WTC11 (cell line): Measurements from ENCODE around the gene MAX. TPM values are rescaled to one million over a fixed set of nuclear protein-coding genes. Genes with fewer than 3 reads are reported as not detected.

Experiments used
- ATAC-seq: fragments of 200-7000 bp; cut with Tn5 transposase; 2 replicates; pipeline ENCODE4 v1.10.0; 2021; ENCODE audit warnings: mild to moderate bottlenecking, moderate library complexity
- CTCF ChIA-PET: fragments of 300-600 bp; sonication (Branson Sonifier 250); formaldehyde crosslinking; loops from one replicate; lab custom pipeline; 2021; ENCODE audit warnings: antibody characterized with exemption; lab: Charles Lee
- POLR2A ChIA-PET: fragments of 350-600 bp; sonication (Branson Sonifier 250); formaldehyde crosslinking; loops from one replicate; lab custom pipeline; 2021; ENCODE audit warnings: antibody characterized with exemption; lab: Charles Lee
- DNase-seq: peaks from one replicate; pipeline ENCODE4 v3.0.0; 2021; ENCODE audit warnings: low spot score
- H3K27ac Mint-ChIP-seq: 2 replicates; pipeline ENCODE4 v1.8.0; 2021; ENCODE audit warnings: mixed read lengths
- H3K27me3 Mint-ChIP-seq: 2 replicates; pipeline ENCODE4 v1.8.0; 2021; ENCODE audit warnings: low read depth, mild to moderate bottlenecking, moderate library complexity, mixed read lengths
- H3K36me3 Mint-ChIP-seq: 2 replicates; pipeline ENCODE4 v1.8.0; 2021; ENCODE audit warnings: mixed read lengths
- H3K4me1 Mint-ChIP-seq: 2 replicates; pipeline ENCODE4 v1.8.0; 2022; ENCODE audit warnings: mixed read lengths
- H3K4me3 Mint-ChIP-seq: 2 replicates; pipeline ENCODE4 v1.8.0; 2021; ENCODE audit warnings: mild to moderate bottlenecking, moderate library complexity, mixed read lengths
- H3K9me3 Mint-ChIP-seq: 2 replicates; pipeline ENCODE4 v1.8.0; 2021; ENCODE audit warnings: mixed read lengths
- IRF2 ChIP-seq: sonication (generic); formaldehyde crosslinking; IDR thresholded peaks from 2 replicates; pipeline ENCODE4 v1.8.0; 2022; ENCODE audit warnings: low read depth, missing genetic modification reagents, borderline replicate concordance
- MYBL2 ChIP-seq: sonication (generic); formaldehyde crosslinking; IDR thresholded peaks from 2 replicates; pipeline ENCODE4 v1.8.1; 2023; ENCODE audit warnings: mild to moderate bottlenecking, moderate library complexity, missing genetic modification reagents
- NR3C1 ChIP-seq: sonication (generic); formaldehyde crosslinking; conservative IDR thresholded peaks from 2 replicates; pipeline ENCODE4 v1.8.1; 2023; ENCODE audit warnings: low read depth, mild to moderate bottlenecking, missing genetic modification reagents
- ZBTB21 ChIP-seq: sonication (generic); formaldehyde crosslinking; IDR thresholded peaks from 2 replicates; pipeline ENCODE4 v1.8.1; 2023; ENCODE audit warnings: mild to moderate bottlenecking, missing genetic modification reagents, borderline replicate concordance
- ZNF121 ChIP-seq: sonication (generic); formaldehyde crosslinking; IDR thresholded peaks from 2 replicates; pipeline ENCODE4 v1.8.0; 2023; ENCODE audit warnings: missing genetic modification reagents
- ZNF317 ChIP-seq: sonication (generic); formaldehyde crosslinking; IDR thresholded peaks from 2 replicates; pipeline ENCODE4 v1.8.1; 2023; ENCODE audit warnings: low read depth, mild to moderate bottlenecking, moderate library complexity, missing genetic modification reagents, borderline replicate concordance
- ZNF423 ChIP-seq: fragments of 250-450 bp; sonication (Bioruptor Pico); IDR thresholded peaks from 2 replicates; pipeline ENCODE4 v2.1.2; 2022; ENCODE audit warnings: mild to moderate bottlenecking, moderate library complexity
- total RNA-seq: library from RNA; stranded (reverse); gene quantifications from 3 replicates; pipeline ENCODE4 v1.2.3, GENCODE V29; 2021
- TF ChIP-seq, protein P1 (sequence below): fragments of 250-450 bp; sonication (Bioruptor Pico); IDR thresholded peaks from 2 replicates; pipeline ENCODE4 v1.9.0; 2021; ENCODE audit warnings: mild to moderate bottlenecking, borderline replicate concordance
- TF ChIP-seq, protein P2 (sequence below): sonication (generic); formaldehyde crosslinking; IDR thresholded peaks from 2 replicates; pipeline ENCODE4 v1.8.0; 2023; ENCODE audit warnings: missing genetic modification reagents
- TF ChIP-seq, protein P3 (sequence below): sonication (generic); formaldehyde crosslinking; IDR thresholded peaks from 2 replicates; pipeline ENCODE4 v1.8.1; 2023; ENCODE audit warnings: mild to moderate bottlenecking, missing genetic modification reagents, moderate library complexity
- TF ChIP-seq, protein P4 (sequence below): sonication (generic); formaldehyde crosslinking; conservative IDR thresholded peaks from 2 replicates; pipeline ENCODE4 v1.8.1; 2023; ENCODE audit warnings: mild to moderate bottlenecking, low read depth, missing genetic modification reagents, moderate library complexity
- TF ChIP-seq, protein P5 (sequence below): sonication (generic); formaldehyde crosslinking; IDR thresholded peaks from 2 replicates; pipeline ENCODE4 v1.8.0; 2023; ENCODE audit warnings: mild to moderate bottlenecking, missing genetic modification reagents
- TF ChIP-seq, protein P6 (sequence below): sonication (generic); formaldehyde crosslinking; IDR thresholded peaks from 2 replicates; pipeline ENCODE4 v1.8.1; 2022; ENCODE audit warnings: low read depth, missing genetic modification reagents, borderline replicate concordance
- TF ChIP-seq, protein P7 (sequence below): fragments of 250-450 bp; sonication (Bioruptor Pico); conservative IDR thresholded peaks from 2 replicates; pipeline ENCODE4 v1.9.0; 2021; ENCODE audit warnings: mild to moderate bottlenecking

Gene MAX
- total RNA-seq, 1 experiment from 2014 or later, result 58.5 TPM

DNA sequence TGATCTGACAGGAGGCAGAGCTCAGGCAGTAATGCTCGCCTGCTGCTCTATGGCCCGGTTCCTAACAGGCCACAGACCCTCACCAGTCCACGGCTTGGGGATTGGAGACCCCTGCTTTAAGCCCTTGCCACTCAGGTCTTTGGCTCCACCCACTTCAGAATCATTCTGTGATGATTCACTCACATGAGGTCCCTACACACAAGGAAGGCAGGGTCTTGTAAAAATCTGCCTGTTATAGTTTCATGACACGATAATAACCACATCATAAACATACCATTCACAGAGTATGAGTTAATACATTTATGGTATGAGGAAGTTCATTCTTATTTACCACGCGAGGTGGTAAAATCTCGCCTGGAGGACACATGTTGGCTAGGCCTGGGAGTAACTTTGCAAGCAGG, 29.0 kb upstream of the MAX start (continued):
- TF ChIP-seq, protein P1, sequence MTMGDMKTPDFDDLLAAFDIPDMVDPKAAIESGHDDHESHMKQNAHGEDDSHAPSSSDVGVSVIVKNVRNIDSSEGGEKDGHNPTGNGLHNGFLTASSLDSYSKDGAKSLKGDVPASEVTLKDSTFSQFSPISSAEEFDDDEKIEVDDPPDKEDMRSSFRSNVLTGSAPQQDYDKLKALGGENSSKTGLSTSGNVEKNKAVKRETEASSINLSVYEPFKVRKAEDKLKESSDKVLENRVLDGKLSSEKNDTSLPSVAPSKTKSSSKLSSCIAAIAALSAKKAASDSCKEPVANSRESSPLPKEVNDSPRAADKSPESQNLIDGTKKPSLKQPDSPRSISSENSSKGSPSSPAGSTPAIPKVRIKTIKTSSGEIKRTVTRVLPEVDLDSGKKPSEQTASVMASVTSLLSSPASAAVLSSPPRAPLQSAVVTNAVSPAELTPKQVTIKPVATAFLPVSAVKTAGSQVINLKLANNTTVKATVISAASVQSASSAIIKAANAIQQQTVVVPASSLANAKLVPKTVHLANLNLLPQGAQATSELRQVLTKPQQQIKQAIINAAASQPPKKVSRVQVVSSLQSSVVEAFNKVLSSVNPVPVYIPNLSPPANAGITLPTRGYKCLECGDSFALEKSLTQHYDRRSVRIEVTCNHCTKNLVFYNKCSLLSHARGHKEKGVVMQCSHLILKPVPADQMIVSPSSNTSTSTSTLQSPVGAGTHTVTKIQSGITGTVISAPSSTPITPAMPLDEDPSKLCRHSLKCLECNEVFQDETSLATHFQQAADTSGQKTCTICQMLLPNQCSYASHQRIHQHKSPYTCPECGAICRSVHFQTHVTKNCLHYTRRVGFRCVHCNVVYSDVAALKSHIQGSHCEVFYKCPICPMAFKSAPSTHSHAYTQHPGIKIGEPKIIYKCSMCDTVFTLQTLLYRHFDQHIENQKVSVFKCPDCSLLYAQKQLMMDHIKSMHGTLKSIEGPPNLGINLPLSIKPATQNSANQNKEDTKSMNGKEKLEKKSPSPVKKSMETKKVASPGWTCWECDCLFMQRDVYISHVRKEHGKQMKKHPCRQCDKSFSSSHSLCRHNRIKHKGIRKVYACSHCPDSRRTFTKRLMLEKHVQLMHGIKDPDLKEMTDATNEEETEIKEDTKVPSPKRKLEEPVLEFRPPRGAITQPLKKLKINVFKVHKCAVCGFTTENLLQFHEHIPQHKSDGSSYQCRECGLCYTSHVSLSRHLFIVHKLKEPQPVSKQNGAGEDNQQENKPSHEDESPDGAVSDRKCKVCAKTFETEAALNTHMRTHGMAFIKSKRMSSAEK, result no peak
- TF ChIP-seq NR3C1 (CRISPR knock-in tag) (no peak), ZNF121 (CRISPR knock-in tag) (no peak), IRF2 (CRISPR knock-in tag) (no peak), MYBL2 (CRISPR knock-in tag) (no peak), ZNF317 (CRISPR knock-in tag) (no peak)
- TF ChIP-seq, protein P2, sequence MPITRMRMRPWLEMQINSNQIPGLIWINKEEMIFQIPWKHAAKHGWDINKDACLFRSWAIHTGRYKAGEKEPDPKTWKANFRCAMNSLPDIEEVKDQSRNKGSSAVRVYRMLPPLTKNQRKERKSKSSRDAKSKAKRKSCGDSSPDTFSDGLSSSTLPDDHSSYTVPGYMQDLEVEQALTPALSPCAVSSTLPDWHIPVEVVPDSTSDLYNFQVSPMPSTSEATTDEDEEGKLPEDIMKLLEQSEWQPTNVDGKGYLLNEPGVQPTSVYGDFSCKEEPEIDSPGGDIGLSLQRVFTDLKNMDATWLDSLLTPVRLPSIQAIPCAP, result no peak

DNA sequence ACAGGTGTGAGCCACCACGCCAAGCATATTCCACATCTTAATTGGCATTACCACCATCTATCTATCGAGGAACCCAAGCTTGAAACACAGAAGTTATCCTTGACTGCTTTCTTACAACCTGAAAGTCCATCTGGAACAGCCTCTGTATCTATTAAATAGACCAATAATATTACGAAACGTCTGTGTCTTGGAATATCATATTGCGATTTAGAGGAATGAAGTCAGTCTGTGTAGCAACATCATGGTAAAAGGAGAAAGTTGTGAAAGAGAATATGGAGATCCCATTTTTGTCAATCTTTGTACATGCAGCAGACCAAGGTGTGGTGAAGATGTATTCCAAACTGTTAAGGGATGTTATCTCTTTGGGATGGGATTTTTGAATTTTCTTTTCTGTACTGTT, 25.8 kb upstream of the MAX start:
- no peaks in the 10 kb centered on the region for H3K36me3 Mint-ChIP-seq
- H3K4me3 Mint-ChIP-seq, result no peak overlapping the region
- ChIA-PET POLR2A (interaction anchor here (0.7 to 0.8 kb wide), 2 partner anchors 10 to 87 kb away, joined by 3 read pairs; no protein-coding TSS in a partner anchor), CTCF (interaction anchor here (0.6 kb wide), 1 partner anchor 42 kb away, joined by 4 read pairs; no protein-coding TSS in a partner anchor)
- no peaks in the 10 kb centered on the region for H3K4me1 Mint-ChIP-seq
- no peak for ATAC-seq
- no peaks in the 10 kb centered on the region for H3K9me3 Mint-ChIP-seq
- DNase-seq, result no peak
- no peak overlapping the region for H3K27ac Mint-ChIP-seq
- no peaks in the 10 kb centered on the region; the same call in 1 of the 2 replicates for H3K27me3 Mint-ChIP-seq
- no peak for TF ChIP-seq MYBL2 (CRISPR knock-in tag)
- TF ChIP-seq, protein P2, result no peak
- TF ChIP-seq ZNF121 (CRISPR knock-in tag), result no peak
- TF ChIP-seq, protein P3, sequence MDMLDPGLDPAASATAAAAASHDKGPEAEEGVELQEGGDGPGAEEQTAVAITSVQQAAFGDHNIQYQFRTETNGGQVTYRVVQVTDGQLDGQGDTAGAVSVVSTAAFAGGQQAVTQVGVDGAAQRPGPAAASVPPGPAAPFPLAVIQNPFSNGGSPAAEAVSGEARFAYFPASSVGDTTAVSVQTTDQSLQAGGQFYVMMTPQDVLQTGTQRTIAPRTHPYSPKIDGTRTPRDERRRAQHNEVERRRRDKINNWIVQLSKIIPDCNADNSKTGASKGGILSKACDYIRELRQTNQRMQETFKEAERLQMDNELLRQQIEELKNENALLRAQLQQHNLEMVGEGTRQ, result no peak
- TF ChIP-seq ZBTB21, result no peak
- TF ChIP-seq, protein P4, sequence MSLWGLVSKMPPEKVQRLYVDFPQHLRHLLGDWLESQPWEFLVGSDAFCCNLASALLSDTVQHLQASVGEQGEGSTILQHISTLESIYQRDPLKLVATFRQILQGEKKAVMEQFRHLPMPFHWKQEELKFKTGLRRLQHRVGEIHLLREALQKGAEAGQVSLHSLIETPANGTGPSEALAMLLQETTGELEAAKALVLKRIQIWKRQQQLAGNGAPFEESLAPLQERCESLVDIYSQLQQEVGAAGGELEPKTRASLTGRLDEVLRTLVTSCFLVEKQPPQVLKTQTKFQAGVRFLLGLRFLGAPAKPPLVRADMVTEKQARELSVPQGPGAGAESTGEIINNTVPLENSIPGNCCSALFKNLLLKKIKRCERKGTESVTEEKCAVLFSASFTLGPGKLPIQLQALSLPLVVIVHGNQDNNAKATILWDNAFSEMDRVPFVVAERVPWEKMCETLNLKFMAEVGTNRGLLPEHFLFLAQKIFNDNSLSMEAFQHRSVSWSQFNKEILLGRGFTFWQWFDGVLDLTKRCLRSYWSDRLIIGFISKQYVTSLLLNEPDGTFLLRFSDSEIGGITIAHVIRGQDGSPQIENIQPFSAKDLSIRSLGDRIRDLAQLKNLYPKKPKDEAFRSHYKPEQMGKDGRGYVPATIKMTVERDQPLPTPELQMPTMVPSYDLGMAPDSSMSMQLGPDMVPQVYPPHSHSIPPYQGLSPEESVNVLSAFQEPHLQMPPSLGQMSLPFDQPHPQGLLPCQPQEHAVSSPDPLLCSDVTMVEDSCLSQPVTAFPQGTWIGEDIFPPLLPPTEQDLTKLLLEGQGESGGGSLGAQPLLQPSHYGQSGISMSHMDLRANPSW, result no peak
- no peak for TF ChIP-seq ZNF423
- TF ChIP-seq, protein P5, sequence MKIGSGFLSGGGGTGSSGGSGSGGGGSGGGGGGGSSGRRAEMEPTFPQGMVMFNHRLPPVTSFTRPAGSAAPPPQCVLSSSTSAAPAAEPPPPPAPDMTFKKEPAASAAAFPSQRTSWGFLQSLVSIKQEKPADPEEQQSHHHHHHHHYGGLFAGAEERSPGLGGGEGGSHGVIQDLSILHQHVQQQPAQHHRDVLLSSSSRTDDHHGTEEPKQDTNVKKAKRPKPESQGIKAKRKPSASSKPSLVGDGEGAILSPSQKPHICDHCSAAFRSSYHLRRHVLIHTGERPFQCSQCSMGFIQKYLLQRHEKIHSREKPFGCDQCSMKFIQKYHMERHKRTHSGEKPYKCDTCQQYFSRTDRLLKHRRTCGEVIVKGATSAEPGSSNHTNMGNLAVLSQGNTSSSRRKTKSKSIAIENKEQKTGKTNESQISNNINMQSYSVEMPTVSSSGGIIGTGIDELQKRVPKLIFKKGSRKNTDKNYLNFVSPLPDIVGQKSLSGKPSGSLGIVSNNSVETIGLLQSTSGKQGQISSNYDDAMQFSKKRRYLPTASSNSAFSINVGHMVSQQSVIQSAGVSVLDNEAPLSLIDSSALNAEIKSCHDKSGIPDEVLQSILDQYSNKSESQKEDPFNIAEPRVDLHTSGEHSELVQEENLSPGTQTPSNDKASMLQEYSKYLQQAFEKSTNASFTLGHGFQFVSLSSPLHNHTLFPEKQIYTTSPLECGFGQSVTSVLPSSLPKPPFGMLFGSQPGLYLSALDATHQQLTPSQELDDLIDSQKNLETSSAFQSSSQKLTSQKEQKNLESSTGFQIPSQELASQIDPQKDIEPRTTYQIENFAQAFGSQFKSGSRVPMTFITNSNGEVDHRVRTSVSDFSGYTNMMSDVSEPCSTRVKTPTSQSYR (CRISPR knock-in tag), result no peak
- TF ChIP-seq, protein P6, sequence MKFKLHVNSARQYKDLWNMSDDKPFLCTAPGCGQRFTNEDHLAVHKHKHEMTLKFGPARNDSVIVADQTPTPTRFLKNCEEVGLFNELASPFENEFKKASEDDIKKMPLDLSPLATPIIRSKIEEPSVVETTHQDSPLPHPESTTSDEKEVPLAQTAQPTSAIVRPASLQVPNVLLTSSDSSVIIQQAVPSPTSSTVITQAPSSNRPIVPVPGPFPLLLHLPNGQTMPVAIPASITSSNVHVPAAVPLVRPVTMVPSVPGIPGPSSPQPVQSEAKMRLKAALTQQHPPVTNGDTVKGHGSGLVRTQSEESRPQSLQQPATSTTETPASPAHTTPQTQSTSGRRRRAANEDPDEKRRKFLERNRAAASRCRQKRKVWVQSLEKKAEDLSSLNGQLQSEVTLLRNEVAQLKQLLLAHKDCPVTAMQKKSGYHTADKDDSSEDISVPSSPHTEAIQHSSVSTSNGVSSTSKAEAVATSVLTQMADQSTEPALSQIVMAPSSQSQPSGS (CRISPR knock-in tag), result no peak
- TF ChIP-seq, protein P7, sequence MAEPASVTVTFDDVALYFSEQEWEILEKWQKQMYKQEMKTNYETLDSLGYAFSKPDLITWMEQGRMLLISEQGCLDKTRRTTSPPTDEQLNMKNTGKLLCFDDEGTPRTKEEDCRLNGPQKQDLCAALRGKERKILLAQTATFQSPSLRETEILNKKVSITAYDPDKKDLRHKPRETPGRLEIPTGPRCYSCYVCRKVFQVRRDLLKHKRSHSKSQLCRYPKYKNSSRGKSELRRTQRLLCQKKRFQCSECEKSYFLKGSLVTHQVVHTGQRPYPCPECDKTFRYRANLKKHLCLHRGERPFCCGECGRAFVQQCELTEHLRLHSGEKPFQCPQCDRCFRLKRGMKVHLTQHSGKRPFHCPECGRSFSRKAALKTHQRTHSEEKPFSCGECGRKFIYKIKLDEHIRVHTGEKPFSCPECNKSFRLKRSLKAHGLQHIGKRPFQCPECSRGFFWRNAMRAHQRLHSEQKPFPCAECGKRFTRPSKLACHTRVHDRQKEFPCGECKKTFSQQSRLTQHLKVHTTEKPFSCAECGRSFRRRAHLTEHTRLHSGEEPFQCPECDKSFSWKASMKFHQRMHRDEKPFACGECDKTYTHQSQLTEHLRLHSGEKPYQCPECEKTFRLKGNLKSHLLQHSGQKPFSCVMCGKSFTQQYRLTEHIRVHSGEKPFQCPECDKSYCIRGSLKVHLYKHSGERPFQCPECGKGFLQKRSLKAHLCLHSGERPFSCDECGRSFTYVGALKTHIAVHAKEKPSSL (CRISPR knock-in tag), result no peak
